ENCODE results near the gene MON2.

Gene MON2

GRCh38 chr12:62466594-62467491 lies at the start of gene MON2:
Gene MON2, plus strand, starts transcription at chr12:62466826. Its CDS starts 382 bp downstream, at chr12:62467208.
- FAIRE-seq = no peak
- no peak for TF ChIP-seq CTCF (IDR thresholded peaks at IDR 0.05; ENCODE audit: insufficient read depth, missing control alignments)
- DNase-seq (ENCODE audit: insufficient read length, low spot score) = peak; percentile 62

GRCh38 chr12:62426089-62426488 lies 40.5 kb upstream of the MON2 start:
- no peak for TF ChIP-seq CTCF (IDR thresholded peaks at IDR 0.05; ENCODE audit: insufficient read depth, missing control alignments)
- FAIRE-seq (no peak), DNase-seq (ENCODE audit: insufficient read length, low spot score) (no peak)

- TF ChIP-seq CTCF (IDR thresholded peaks at IDR 0.05; ENCODE audit: insufficient read depth, missing control alignments) = no peak
- DNase-seq (ENCODE audit: insufficient read length, low spot score) = no peak
- FAIRE-seq = no peak
These were observed 37.2 kb upstream of the MON2 start for GRCh38 chr12:62429457-62429856.

- DNase-seq (ENCODE audit: insufficient read length, low spot score) (no peak), FAIRE-seq (no peak)
- TF ChIP-seq CTCF (IDR thresholded peaks at IDR 0.05; ENCODE audit: insufficient read depth, missing control alignments) = no peak
These were observed 31.9 kb upstream of the MON2 start for GRCh38 chr12:62434494-62435302.

- no peak for DNase-seq (ENCODE audit: insufficient read length, low spot score)
- no peak for FAIRE-seq
- TF ChIP-seq CTCF (IDR thresholded peaks at IDR 0.05; ENCODE audit: insufficient read depth, missing control alignments) = no peak
These were observed 31.1 kb upstream of the MON2 start for GRCh38 chr12:62435303-62436163.

GRCh38 chr12:62436164-62436503 lies 30.5 kb upstream of the MON2 start:
- DNase-seq (ENCODE audit: insufficient read length, low spot score) (no peak), FAIRE-seq (no peak)

More at GRCh38 chr12:62436164-62436503, 30.5 kb upstream of the MON2 start:
- no peak for TF ChIP-seq CTCF (IDR thresholded peaks at IDR 0.05; ENCODE audit: insufficient read depth, missing control alignments)
